OCI-LY3 (cell line): ENCODE measurements around the gene TMEM127.

Experiments
- EZH2phosphoT487 ChIP-seq: fragments of 200-600 bp; shearing (Covaris generic); IDR thresholded peaks from 2 replicates; pipeline ENCODE4 v1.6.1; 2018; ENCODE audit warnings: antibody characterized with exemption, mixed run types, low read depth
- TF ChIP-seq, protein P1 (sequence below): fragments of 200-600, 300-600 bp; sonication (generic); IDR thresholded peaks from 2 replicates; pipeline ENCODE4 v1.5.1; 2014; ENCODE audit warnings: antibody characterized with exemption, low read length, low read depth

- TF ChIP-seq, protein P1, sequence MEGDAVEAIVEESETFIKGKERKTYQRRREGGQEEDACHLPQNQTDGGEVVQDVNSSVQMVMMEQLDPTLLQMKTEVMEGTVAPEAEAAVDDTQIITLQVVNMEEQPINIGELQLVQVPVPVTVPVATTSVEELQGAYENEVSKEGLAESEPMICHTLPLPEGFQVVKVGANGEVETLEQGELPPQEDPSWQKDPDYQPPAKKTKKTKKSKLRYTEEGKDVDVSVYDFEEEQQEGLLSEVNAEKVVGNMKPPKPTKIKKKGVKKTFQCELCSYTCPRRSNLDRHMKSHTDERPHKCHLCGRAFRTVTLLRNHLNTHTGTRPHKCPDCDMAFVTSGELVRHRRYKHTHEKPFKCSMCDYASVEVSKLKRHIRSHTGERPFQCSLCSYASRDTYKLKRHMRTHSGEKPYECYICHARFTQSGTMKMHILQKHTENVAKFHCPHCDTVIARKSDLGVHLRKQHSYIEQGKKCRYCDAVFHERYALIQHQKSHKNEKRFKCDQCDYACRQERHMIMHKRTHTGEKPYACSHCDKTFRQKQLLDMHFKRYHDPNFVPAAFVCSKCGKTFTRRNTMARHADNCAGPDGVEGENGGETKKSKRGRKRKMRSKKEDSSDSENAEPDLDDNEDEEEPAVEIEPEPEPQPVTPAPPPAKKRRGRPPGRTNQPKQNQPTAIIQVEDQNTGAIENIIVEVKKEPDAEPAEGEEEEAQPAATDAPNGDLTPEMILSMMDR = peak; percentile 23
- TF ChIP-seq EZH2phosphoT487 = no peak
Observed at GRCh38 chr2:96271995-96272394, 6.2 kb upstream of the TMEM127 start.
